BJ (cell line): ENCODE results near the gene DSG1. TPM values are rescaled to one million over a fixed set of nuclear protein-coding genes. Genes with fewer than 3 reads are reported as not detected.

Source experiments
- CTCF ChIA-PET: fragments of 350-600 bp; formaldehyde crosslinking; extraction: SDS; loops from one replicate; lab custom pipeline; 2021; ENCODE audit warnings: antibody characterized with exemption, inconsistent platforms; lab: Yijun Ruan, JAX
- POLR2A ChIA-PET: fragments of 300-600 bp; sonication (Branson Sonifier 250); formaldehyde crosslinking; extraction: SDS; loops from one replicate; lab custom pipeline; 2021; ENCODE audit warnings: antibody characterized with exemption; lab: Charles Lee
- DNase-seq: peaks from one replicate; pipeline ENCODE4 v3.0.0-alpha.2; 2011; ENCODE audit warnings: low read depth
- H3K27me3 ChIP-seq: 2 replicates; pipeline ENCODE4 v1.6.0; 2011; ENCODE audit warnings: low read length; ENCODE audit not compliant: control insufficient read depth, insufficient read depth
- H3K36me3 ChIP-seq: 2 replicates; pipeline ENCODE4 v1.5.1; 2011; ENCODE audit warnings: low read length; ENCODE audit not compliant: control insufficient read depth, insufficient read depth
- H3K4me3 ChIP-seq: 2 replicates; pipeline ENCODE4 v1.5.1; 2011; ENCODE audit warnings: low read depth, mild to moderate bottlenecking, control low read depth, low read length
- polyA plus RNA-seq: library from polyadenylated mRNA; depleted of rRNA; stranded (reverse); fragments of >200 nt; gene quantifications from 2 replicates; pipeline ENCODE4 v1.2.3, GENCODE V29; 2011; rRNA removed
- small RNA-seq: library from RNA; depleted of rRNA; stranded (forward); fragments of <200 nt; gene quantifications from one replicate; pipeline ENCODE3, GENCODE V24; 2012; ENCODE audit warnings: low replicate concordance, low read depth; ENCODE audit not compliant: insufficient read length
- TF ChIP-seq, protein P1 (sequence below): IDR thresholded peaks from 2 replicates; pipeline ENCODE4 v1.5.1; 2011; ENCODE audit warnings: low read depth, mild to moderate bottlenecking, control low read depth, inconsistent platforms, low read length, moderate library complexity; ENCODE audit not compliant: insufficient read depth

The DSG1 gene
- polyA plus RNA-seq, 1 experiment: not detected

GRCh38 chr18:31399306-31400032 is 81.5 kb downstream of the DSG1 start:
- no peak for DNase-seq
- ChIA-PET POLR2A (no interaction called here), CTCF (no interaction called here)
- TF ChIP-seq, protein P1, sequence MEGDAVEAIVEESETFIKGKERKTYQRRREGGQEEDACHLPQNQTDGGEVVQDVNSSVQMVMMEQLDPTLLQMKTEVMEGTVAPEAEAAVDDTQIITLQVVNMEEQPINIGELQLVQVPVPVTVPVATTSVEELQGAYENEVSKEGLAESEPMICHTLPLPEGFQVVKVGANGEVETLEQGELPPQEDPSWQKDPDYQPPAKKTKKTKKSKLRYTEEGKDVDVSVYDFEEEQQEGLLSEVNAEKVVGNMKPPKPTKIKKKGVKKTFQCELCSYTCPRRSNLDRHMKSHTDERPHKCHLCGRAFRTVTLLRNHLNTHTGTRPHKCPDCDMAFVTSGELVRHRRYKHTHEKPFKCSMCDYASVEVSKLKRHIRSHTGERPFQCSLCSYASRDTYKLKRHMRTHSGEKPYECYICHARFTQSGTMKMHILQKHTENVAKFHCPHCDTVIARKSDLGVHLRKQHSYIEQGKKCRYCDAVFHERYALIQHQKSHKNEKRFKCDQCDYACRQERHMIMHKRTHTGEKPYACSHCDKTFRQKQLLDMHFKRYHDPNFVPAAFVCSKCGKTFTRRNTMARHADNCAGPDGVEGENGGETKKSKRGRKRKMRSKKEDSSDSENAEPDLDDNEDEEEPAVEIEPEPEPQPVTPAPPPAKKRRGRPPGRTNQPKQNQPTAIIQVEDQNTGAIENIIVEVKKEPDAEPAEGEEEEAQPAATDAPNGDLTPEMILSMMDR: no peak
- Histone ChIP-seq H3K4me3 (no peak overlapping the region), H3K36me3 (no peaks in the 10 kb centered on the region), H3K27me3 (no peaks in the 10 kb centered on the region)

- TF ChIP-seq, protein P1: no peak
- no peaks in the 10 kb centered on the region for H3K36me3 ChIP-seq
- H3K4me3 ChIP-seq: no peak overlapping the region
- ChIA-PET POLR2A (no interaction called here), CTCF (no interaction called here)
- H3K27me3 ChIP-seq: no peaks in the 10 kb centered on the region
- DNase-seq: no peak
Observed at GRCh38 chr18:31401156-31402025, 83.4 kb downstream of the DSG1 start.

- H3K27me3 ChIP-seq: no peaks in the 10 kb centered on the region
- ChIA-PET POLR2A (no interaction called here), CTCF (no interaction called here)
- no peak overlapping the region for H3K4me3 ChIP-seq
- H3K36me3 ChIP-seq: no peaks in the 10 kb centered on the region
- no peak for DNase-seq
- TF ChIP-seq, protein P1: no peak
Observed at GRCh38 chr18:31402026-31402373, 84.0 kb downstream of the DSG1 start.

DNA sequence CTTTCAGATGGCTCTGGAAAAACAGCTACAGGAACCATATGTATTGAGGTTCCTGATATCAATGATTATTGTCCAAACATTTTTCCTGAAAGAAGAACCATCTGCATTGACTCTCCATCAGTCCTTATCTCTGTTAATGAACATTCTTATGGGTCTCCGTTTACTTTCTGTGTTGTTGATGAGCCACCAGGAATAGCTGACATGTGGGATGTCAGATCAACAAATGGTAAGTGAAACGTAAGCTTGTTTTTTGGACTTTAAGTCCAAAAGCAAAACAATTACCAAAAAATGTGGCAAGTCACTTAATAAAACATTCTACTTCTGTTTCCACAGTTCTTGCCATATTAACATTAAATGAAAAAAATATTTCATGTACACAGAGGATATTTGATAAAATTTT is 85.4 kb downstream of the DSG1 start:
- CTCF ChIA-PET: no interaction called here
- TF ChIP-seq, protein P1: no peak

More for the DNA sequence above, 85.4 kb downstream of the DSG1 start:
- H3K27me3 ChIP-seq: no peaks in the 10 kb centered on the region
- DNase-seq: no peak
- H3K4me3 ChIP-seq: no peak overlapping the region
- H3K36me3 ChIP-seq: no peaks in the 10 kb centered on the region
- POLR2A ChIA-PET: no interaction called here

Small RNA genes within 50 kb of the gene (small RNA-seq; reads per million reads assigned to genes)
- gene RF00019 (not detected), gene RNU6-167P (not detected)

Other genes starting within 250 kb of the DSG1 start
- not detected in 2 replicates for gene DSC2, start 215.7 kb upstream of the DSG1 start, polyA plus RNA-seq
- gene DSC1, start 155.3 kb upstream of the DSG1 start, polyA plus RNA-seq: not detected in 2 replicates
- gene DSG4, start 58.6 kb downstream of the DSG1 start, polyA plus RNA-seq: not detected in 2 replicates
- not detected in 2 replicates for gene DSG3, start 129.6 kb downstream of the DSG1 start, polyA plus RNA-seq
- 0.01 TPM in 2 replicates for gene DSG2, start 180.0 kb downstream of the DSG1 start, polyA plus RNA-seq